Esophagus muscularis mucosa (tissue), 4 donors: Measurements from ENCODE around the gene GNG11. TPM values are rescaled to one million over a fixed set of nuclear protein-coding genes. Genes with fewer than 3 reads are reported as not detected.

ENCODE experiments used
- DNase-seq: peaks from one replicate; pipeline ENCODE4 v3.0.0-alpha.2; 2017; ENCODE audit errors: extremely low spot score
- H3K27ac ChIP-seq, 4 donors: fragments of 200-600 bp; sonication (generic); replicated peaks in 1 of 4; 1 replicate in 3 of 4; 2 replicates in 1 of 4; pipeline ENCODE4 v1.5.1; 2016 to 2019; ENCODE audit warnings: mild to moderate bottlenecking in 1 of 4
- H3K27me3 ChIP-seq, 4 donors: fragments of 200-600 bp; sonication (generic); one replicate each; pipeline versions ENCODE4 v1.5.1 to v1.6.0; 2016 to 2019
- H3K36me3 ChIP-seq, 4 donors: fragments of 200-600 bp; sonication (generic); one replicate each; pipeline ENCODE4 v1.5.1; 2016 to 2019
- H3K4me1 ChIP-seq, 4 donors: fragments of 200-600 bp; sonication (generic); one replicate each; pipeline ENCODE4 v1.5.1; 2016 to 2019
- H3K4me3 ChIP-seq, 4 donors: fragments of 200-600 bp; sonication (generic); 1 replicate in 2 of 4; 2 replicates in 2 of 4; pipeline ENCODE4 v1.5.1; 2016 to 2019; ENCODE audit warnings: mild to moderate bottlenecking in 4 of 4, moderate library complexity in 1 of 4
- H3K9me3 ChIP-seq, 4 donors: fragments of 200-600 bp; sonication (generic); 1 replicate in 3 of 4; 2 replicates in 1 of 4; pipeline ENCODE4 v1.5.1; 2016 to 2019
- EP300 ChIP-seq: sonication (generic); formaldehyde crosslinking; IDR thresholded peaks from one replicate; pipeline ENCODE4 v1.6.1; 2017; ENCODE audit warnings: antibody characterized with exemption
- POLR2A ChIP-seq: fragments of 450-650 bp; IDR thresholded peaks from one replicate; pipeline ENCODE4 v1.6.1; 2017; ENCODE audit warnings: antibody characterized with exemption, moderate library complexity, mild to moderate bottlenecking, low read depth
- POLR2AphosphoS5 ChIP-seq, 2 donors: sonication (generic); formaldehyde crosslinking; IDR thresholded peaks; one replicate each; pipeline ENCODE4 v1.6.1; 2017; ENCODE audit warnings: antibody characterized with exemption in 2 of 2
- WGBS: methylation state at CpG from one replicate; pipeline ENCODE4 v1.1.5; 2018; 5-methylcytosine and 5-hydroxymethylcytosine counted together
- intact Hi-C: fragments of 100-400 bp; cut with DNase I; formaldehyde crosslinking; loops from one replicate; pipeline ENCODE4 v1.15.1; 2023
- total RNA-seq, 4 donors: library from RNA; depleted of rRNA; stranded (reverse); fragments of >200 nt; gene quantifications; one replicate each; pipeline versions ENCODE4 v1.1.0 to v1.2.1, GENCODE V29; 2016
- TF ChIP-seq, protein P1 (sequence below), 3 experiments: fragments of 200-600 bp in 2 of 3; fragments of 450-650 bp in 1 of 3; sonication (generic) in 2 of 3; IDR thresholded peaks; one replicate each; pipeline ENCODE4 v1.5.1; 2017 to 2019; ENCODE audit warnings: antibody characterized with exemption in 3 of 3, mild to moderate bottlenecking in 2 of 3, moderate library complexity in 1 of 3

GNG11 gene
- total RNA-seq, 4 donors from 2014 or later = 19.9 to 26.0 (median 22.3) TPM

DNA sequence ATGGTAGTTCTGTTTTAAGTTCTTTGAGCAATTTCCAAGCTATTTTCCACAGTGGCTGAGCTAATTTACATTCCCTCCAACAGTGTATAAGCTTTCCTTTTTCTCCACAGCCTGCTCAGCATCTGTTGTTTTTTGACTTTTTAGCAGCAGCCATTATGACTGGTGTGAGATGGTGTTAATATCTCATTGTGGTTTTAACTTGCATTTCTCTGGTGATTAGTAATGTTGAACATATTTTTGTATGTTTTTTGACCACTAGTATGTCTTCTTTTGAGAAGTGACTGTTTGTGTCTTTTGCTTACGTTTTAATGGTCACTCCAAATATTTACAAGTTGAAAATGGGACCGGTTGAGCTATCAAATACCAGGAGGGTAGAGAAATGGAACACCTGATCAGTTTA lies 20.4 kb downstream of the GNG11 start:
- Histone ChIP-seq H3K27ac (no peak overlapping the region), H3K9me3 (no peaks in the 10 kb centered on the region), H3K4me1 (peaks cover 0 to 19% (median 0%) of the 10 kb centered on the region in 4 donors), H3K36me3 (no peaks in the 10 kb centered on the region), H3K4me3 (no peak overlapping the region), H3K27me3 (no peaks in the 10 kb centered on the region)
- TF ChIP-seq EP300 (no peak), POLR2AphosphoS5 (IDR thresholded peaks at IDR 0.05) (no peak), POLR2A (no peak)
- TF ChIP-seq, protein P1, sequence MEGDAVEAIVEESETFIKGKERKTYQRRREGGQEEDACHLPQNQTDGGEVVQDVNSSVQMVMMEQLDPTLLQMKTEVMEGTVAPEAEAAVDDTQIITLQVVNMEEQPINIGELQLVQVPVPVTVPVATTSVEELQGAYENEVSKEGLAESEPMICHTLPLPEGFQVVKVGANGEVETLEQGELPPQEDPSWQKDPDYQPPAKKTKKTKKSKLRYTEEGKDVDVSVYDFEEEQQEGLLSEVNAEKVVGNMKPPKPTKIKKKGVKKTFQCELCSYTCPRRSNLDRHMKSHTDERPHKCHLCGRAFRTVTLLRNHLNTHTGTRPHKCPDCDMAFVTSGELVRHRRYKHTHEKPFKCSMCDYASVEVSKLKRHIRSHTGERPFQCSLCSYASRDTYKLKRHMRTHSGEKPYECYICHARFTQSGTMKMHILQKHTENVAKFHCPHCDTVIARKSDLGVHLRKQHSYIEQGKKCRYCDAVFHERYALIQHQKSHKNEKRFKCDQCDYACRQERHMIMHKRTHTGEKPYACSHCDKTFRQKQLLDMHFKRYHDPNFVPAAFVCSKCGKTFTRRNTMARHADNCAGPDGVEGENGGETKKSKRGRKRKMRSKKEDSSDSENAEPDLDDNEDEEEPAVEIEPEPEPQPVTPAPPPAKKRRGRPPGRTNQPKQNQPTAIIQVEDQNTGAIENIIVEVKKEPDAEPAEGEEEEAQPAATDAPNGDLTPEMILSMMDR (IDR thresholded peaks at IDR 0.05) = no peak
- intact Hi-C loops = no loop called here
- no peak for DNase-seq
- 83% methylated on average over 2 of the region's 2 CpGs for WGBS

DNA sequence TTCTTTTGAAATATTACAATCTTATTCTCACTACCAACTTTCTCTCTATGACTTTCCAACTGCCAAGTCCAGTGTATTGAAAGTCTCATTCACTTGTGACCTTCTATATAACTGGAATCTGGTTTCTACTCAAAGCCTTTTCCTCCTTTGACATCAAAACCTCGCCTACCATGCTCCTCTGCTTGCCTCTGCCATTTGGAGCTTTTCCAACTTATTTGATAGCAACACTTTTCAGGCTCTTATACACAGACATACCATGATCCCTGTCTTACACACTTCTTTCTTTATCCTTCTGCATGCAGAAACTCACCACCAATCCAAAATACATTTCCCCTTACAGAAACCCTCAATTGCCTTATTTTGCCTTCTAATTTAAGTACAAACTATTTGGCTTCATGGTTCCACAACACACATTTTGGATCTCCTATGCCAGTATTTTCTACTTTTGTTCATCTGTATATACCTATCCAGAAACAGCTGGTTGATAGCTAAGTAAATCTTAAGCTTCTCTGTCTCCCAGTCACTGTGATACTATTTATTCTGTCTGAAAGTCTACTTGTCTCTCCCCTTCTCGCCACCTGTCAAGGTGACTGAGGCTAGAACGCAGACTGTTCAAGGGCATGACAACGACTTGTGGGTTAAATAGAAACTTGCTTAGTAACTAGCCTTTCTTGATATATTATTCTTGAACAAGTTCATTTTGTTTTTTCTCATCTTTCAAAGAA lies 22.4 kb downstream of the GNG11 start:
- H3K27me3 ChIP-seq = no peaks in the 10 kb centered on the region
- H3K4me1 ChIP-seq = peaks cover 0 to 19% (median 0%) of the 10 kb centered on the region in 4 donors
- intact Hi-C loops = no loop called here
- no peak for DNase-seq
- TF ChIP-seq EP300 = no peak
- TF ChIP-seq, protein P1 (IDR thresholded peaks at IDR 0.05) = no peak
- no peak for TF ChIP-seq POLR2AphosphoS5 (IDR thresholded peaks at IDR 0.05)
- TF ChIP-seq POLR2A = no peak
- 47% methylated on average over 4 of the region's 4 CpGs for WGBS
- H3K9me3 ChIP-seq = no peaks in the 10 kb centered on the region
- no peak overlapping the region for H3K4me3 ChIP-seq
- no peaks in the 10 kb centered on the region for H3K36me3 ChIP-seq
- no peak overlapping the region for H3K27ac ChIP-seq

DNA sequence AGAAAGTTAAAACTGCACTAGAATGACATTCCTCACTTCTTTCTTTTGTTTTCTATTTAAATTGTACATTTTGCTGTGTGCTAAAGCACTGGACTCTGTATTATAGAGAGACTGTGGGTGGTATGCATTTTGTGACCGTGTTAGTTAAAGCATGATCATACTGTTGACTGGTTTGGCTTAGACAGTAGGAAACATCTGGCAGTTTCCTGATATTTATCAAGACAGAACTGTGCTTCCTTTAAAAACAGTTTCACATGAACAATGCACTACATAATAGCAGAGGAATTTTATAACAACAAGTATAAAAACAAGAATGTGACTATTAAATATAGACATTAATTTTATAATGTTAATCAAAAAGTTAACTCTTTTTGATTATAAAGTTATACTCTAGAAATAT lies 23.1 kb downstream of the GNG11 start:
- H3K4me1 ChIP-seq = peaks cover 0 to 19% (median 0%) of the 10 kb centered on the region in 4 donors
- no peak for DNase-seq
- no peaks in the 10 kb centered on the region for H3K27me3 ChIP-seq
- H3K9me3 ChIP-seq = no peaks in the 10 kb centered on the region
- no peak for TF ChIP-seq EP300
- no peak for TF ChIP-seq POLR2A
- no peak for TF ChIP-seq POLR2AphosphoS5 (IDR thresholded peaks at IDR 0.05)
- TF ChIP-seq, protein P1 (IDR thresholded peaks at IDR 0.05) = no peak
- no peak overlapping the region for H3K4me3 ChIP-seq
- 15% methylated on average over 1 of the region's 1 CpG for WGBS
- no peak overlapping the region for H3K27ac ChIP-seq
- intact Hi-C loops = no loop called here
- H3K36me3 ChIP-seq = no peaks in the 10 kb centered on the region

DNA sequence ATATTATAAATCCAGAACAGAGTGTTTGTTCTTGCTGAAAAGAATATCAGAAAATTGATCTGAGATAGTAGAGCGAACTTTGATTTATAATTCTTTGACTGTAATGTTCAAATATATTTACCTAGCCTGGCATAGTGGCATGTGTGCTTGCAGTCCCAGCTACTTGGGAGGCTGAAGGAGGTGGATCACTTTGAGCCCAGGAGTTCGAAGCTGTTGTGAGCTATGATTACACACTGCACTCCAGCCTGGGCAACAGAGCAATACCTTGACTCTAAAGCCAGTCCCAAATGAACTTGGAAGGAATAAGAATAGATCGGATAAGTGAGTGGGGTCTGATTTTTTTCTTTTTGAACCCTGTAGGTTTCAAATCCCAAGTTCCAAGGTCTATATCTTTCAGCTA lies 23.5 kb downstream of the GNG11 start:
- Histone ChIP-seq H3K36me3 (no peaks in the 10 kb centered on the region), H3K4me3 (no peak overlapping the region), H3K27me3 (no peaks in the 10 kb centered on the region), H3K9me3 (no peaks in the 10 kb centered on the region), H3K27ac (peak overlapping the region in 2 of 4 donors; percentile 25 to 32), H3K4me1 (peaks cover 0 to 19% (median 0%) of the 10 kb centered on the region in 4 donors)
- TF ChIP-seq, protein P1 (IDR thresholded peaks at IDR 0.05) = no peak
- TF ChIP-seq POLR2A (no peak), POLR2AphosphoS5 (IDR thresholded peaks at IDR 0.05) (no peak), EP300 (no peak)
- intact Hi-C loops = no loop called here
- 47% methylated on average over 3 of the region's 3 CpGs for WGBS
- DNase-seq = no peak
